Bronchial epithelial cell (primary cell): ENCODE measurements around the gene NOS1AP. TPM values are rescaled to one million over a fixed set of nuclear protein-coding genes. Genes with fewer than 3 reads are reported as not detected.
A peak's percentile ranks its signal among the peaks of the same experiment; 100 is the strongest.

ENCODE experiments used
- DNase-seq: peaks from one replicate; pipeline ENCODE4 v3.0.0-alpha.2; 2010; ENCODE audit warnings: low read depth
- FAIRE-seq: peaks from 2 replicates; lab custom pipeline; 2011; peaks lifted over from hg19 to GRCh38; lab: Jason Lieb, UNC
- H3K27me3 ChIP-seq: 2 replicates; pipeline ENCODE4 v1.5.1; 2011; ENCODE audit warnings: low read length; ENCODE audit not compliant: control insufficient read depth, insufficient read depth
- H3K36me3 ChIP-seq: 2 replicates; pipeline ENCODE4 v1.5.1; 2011; ENCODE audit warnings: low read length; ENCODE audit not compliant: control insufficient read depth, insufficient read depth
- H3K4me3 ChIP-seq: 2 replicates; pipeline ENCODE4 v1.5.1; 2011; ENCODE audit warnings: mild to moderate bottlenecking, low read depth, low read length, control low read depth
- total RNA-seq: library from RNA; depleted of rRNA; stranded (reverse); fragments of >200 nt; gene quantifications from 2 replicates; pipeline ENCODE4 v1.2.1, GENCODE V29; 2014
- TF ChIP-seq, protein P1 (sequence below): IDR thresholded peaks from 2 replicates; pipeline ENCODE4 v1.5.1; 2011; ENCODE audit warnings: mild to moderate bottlenecking, moderate library complexity, low read length, control low read depth, inconsistent platforms; ENCODE audit not compliant: insufficient read depth, severe bottlenecking

The NOS1AP gene
- total RNA-seq, 1 donor from 2014 or later = 1.3 TPM

DNA sequence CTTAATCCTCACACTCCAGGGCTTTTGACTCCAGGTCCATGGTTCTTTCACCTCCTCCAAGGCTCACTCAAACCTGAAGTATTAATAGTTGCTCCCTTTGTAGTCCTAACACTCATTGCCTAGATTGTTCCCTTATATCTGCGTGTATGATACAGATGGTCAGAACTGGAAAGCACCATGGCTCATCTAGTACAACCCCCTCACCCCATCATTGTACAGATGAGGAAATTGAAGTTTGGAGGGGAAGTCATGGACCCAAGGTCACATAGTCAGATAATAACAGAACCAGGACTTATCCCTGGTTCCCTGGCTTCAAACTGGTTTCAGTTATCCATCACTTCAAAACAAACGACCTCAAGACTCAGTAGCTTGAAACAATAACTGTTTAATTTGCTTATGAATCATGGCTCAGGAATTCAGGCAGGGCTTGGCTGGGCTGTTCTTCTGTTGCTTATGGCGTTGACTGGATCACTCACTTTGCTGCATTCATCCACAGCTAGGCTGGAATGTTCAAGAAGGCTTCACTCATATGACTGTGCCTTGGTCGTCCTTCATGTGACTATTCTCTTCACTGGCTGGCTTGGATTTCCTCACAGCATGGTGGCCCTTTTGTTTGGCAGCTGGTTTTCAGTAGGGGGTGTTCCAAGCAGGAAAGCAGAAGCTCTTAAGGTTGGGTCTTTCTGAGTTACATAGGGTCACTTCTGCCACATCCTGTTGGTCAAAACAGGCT lies 5.0 kb downstream of the NOS1AP start:
- TF ChIP-seq, protein P1, sequence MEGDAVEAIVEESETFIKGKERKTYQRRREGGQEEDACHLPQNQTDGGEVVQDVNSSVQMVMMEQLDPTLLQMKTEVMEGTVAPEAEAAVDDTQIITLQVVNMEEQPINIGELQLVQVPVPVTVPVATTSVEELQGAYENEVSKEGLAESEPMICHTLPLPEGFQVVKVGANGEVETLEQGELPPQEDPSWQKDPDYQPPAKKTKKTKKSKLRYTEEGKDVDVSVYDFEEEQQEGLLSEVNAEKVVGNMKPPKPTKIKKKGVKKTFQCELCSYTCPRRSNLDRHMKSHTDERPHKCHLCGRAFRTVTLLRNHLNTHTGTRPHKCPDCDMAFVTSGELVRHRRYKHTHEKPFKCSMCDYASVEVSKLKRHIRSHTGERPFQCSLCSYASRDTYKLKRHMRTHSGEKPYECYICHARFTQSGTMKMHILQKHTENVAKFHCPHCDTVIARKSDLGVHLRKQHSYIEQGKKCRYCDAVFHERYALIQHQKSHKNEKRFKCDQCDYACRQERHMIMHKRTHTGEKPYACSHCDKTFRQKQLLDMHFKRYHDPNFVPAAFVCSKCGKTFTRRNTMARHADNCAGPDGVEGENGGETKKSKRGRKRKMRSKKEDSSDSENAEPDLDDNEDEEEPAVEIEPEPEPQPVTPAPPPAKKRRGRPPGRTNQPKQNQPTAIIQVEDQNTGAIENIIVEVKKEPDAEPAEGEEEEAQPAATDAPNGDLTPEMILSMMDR = no peak
- DNase-seq (no peak), FAIRE-seq (no peak)
- Histone ChIP-seq H3K27me3 (peaks cover 5% of the 10 kb centered on the region), H3K36me3 (no peaks in the 10 kb centered on the region), H3K4me3 (no peak overlapping the region)

DNA sequence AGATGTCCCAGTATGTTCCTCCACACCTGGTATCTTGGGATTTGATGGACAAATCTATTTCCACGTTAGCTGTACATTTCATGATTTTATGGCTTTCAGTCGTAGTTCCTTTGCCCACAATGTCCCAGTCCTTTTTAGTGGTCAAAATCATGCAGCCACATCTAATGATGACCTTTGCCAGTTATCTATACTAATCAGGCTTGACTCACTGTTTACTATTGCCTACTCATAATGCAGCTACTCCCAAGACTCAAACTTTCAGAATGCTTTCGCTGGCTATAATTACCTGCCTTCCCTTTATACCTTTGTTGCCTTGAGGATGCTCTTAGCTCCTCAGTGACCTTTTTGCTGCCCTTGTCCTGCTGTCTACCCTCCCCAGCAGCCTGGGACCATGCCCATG lies 6.4 kb downstream of the NOS1AP start:
- Histone ChIP-seq H3K4me3 (no peak overlapping the region), H3K27me3 (peaks cover 3% of the 10 kb centered on the region), H3K36me3 (no peaks in the 10 kb centered on the region)
- no peak for DNase-seq
- TF ChIP-seq, protein P1 = no peak
- no peak for FAIRE-seq

DNA sequence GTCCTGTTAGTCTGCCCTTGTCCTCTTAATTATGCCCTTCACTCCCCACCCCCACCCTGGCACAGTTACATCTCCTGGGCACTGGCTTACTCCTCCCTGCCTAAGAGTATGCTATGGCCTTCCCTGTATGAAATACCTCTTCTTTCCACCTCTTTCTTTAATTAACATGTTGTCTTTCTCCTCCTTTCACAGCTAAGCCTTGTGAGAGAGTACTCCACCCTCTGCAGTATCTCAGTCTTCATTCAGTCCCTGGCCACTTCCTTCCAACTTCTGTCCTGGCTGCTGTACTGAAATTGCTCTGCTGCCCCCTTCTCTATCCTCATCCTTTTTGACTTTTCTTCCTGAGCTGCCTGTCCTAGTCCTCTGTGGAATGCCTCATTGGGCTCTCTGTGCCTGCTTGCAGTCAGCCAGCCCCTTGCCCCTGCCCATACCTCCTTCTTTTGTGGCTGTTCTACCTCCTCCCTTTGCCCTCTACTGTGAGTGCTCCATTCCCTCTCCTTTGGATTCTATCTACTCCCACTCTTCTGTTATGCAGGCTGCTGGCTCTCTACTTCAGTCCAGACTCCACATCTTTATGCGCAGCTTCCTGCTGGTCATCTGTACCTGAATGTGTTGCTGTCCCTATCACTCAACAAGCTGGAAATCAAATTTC lies 8.3 kb downstream of the NOS1AP start:
- Histone ChIP-seq H3K27me3 (no peaks in the 10 kb centered on the region), H3K4me3 (no peak overlapping the region), H3K36me3 (no peaks in the 10 kb centered on the region)
- FAIRE-seq (no peak), DNase-seq (no peak)
- TF ChIP-seq, protein P1 = no peak

DNA sequence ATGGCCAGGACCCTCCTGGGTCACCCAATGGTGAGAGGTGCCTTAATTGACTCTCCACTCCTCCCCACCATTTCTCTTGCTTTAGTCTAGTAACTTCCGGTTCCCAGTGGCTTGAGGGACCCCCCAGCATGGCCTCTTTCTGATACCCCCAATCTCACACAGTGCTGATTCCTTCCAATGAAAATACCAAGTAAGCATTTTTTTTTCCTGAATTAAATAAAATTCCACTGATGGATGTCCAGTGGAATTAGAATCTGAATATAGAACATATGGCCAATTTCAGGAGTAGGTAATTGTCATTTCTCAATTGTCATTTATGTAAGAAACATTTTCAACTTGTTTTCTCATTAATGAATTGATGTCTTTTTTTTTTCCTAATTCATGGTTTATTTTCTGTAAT lies 9.5 kb downstream of the NOS1AP start:
- H3K4me3 ChIP-seq = no peak overlapping the region
- no peaks in the 10 kb centered on the region for H3K27me3 ChIP-seq
- DNase-seq = no peak
- H3K36me3 ChIP-seq = no peaks in the 10 kb centered on the region
- TF ChIP-seq, protein P1 = no peak
- no peak for FAIRE-seq

DNA sequence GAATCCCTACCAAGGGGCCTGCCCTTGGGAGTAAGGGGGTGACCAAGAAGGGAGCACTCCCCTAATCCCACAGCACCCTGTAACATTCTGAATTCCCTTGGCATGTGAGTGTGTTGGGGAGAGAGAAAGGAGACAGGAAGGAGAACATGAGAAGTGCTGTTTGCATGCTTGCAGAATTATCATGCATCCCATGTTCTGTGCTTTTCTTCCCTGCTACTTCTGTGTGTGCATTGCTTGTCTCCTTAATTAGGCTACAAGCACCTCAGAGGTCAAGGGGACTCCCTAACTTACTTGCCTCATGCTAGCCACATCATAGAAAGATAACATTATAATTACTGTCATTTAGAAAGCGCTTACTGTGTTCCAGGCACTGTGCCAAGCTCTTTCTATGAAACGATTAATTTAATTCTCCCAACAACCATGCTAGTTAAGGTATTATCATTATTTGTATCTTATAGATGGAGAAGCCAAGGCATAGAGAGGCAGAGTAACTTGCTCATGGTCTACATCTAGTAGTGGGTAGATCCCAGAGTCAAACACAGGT lies 11.1 kb downstream of the NOS1AP start:
- TF ChIP-seq, protein P1 = no peak
- no peaks in the 10 kb centered on the region for H3K27me3 ChIP-seq
- H3K36me3 ChIP-seq = no peaks in the 10 kb centered on the region
- no peak overlapping the region for H3K4me3 ChIP-seq
- FAIRE-seq (peak; percentile 64), DNase-seq (no peak)
